ENCODE measurements around the gene STARD3.

- TF ChIP-seq CTCF (IDR thresholded peaks at IDR 0.05) (no peak), SREBF2 (IDR thresholded peaks at IDR 0.05) (no peak), EP300 (IDR thresholded peaks at IDR 0.05) (no peak), GATA3 (IDR thresholded peaks at IDR 0.05; ENCODE audit: borderline replicate concordance) (no peak), PBX3 (IDR thresholded peaks at IDR 0.05) (no peak), POLR2A (IDR thresholded peaks at IDR 0.05; ENCODE audit: low read length) (no peak)
- TF ChIP-seq, protein P1, sequence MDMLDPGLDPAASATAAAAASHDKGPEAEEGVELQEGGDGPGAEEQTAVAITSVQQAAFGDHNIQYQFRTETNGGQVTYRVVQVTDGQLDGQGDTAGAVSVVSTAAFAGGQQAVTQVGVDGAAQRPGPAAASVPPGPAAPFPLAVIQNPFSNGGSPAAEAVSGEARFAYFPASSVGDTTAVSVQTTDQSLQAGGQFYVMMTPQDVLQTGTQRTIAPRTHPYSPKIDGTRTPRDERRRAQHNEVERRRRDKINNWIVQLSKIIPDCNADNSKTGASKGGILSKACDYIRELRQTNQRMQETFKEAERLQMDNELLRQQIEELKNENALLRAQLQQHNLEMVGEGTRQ (IDR thresholded peaks at IDR 0.05), result no peak
Observed at GRCh38 chr17:39677542-39678339, 40.8 kb downstream of the STARD3 start.
